Pancreas (tissue), 10 donors: Measurements from ENCODE around the gene SCYGR7. TPM values are rescaled to one million over a fixed set of nuclear protein-coding genes. Genes with fewer than 3 reads are reported as not detected.

Experiments used
- ATAC-seq, 4 donors: fragments of 200-7000 bp; cut with Tn5 transposase; one replicate each; pipeline versions ENCODE4 v1.8.0 to v1.9.1; 2020; ENCODE audit warnings: mild to moderate bottlenecking in 4 of 4, moderate library complexity in 4 of 4
- DNase-seq, 6 donors: peaks; one replicate each; pipeline ENCODE4 v3.0.0-alpha.2; 2020
- FAIRE-seq: peaks from 2 replicates; lab custom pipeline; 2012; peaks lifted over from hg19 to GRCh38; lab: Jason Lieb, UNC
- H3K27ac ChIP-seq, 4 donors: fragments of 200-600 bp; sonication (generic); 1 replicate in 3 of 4; 2 replicates in 1 of 4; pipeline versions ENCODE4 v1.5.0 to v1.8.0; 2020
- H3K27me3 ChIP-seq, 4 donors: fragments of 200-600 bp; one replicate each; pipeline ENCODE4 v1.8.0; 2021
- H3K36me3 ChIP-seq, 3 donors: fragments of 200-600 bp; sonication (generic) in 1 of 3; one replicate each; pipeline versions ENCODE4 v1.5.0 to v1.8.0; 2020 to 2021
- H3K4me1 ChIP-seq, 3 donors: fragments of 200-600 bp; one replicate each; pipeline ENCODE4 v1.8.0; 2021
- H3K4me3 ChIP-seq, 4 donors: fragments of 200-600 bp; sonication (generic) in 2 of 4; one replicate each; pipeline versions ENCODE4 v1.5.0 to v1.8.0; 2020 to 2021
- H3K9me3 ChIP-seq, 4 donors: fragments of 200-600 bp; one replicate each; pipeline ENCODE4 v1.8.0; 2021
- WGBS, 2 donors: extraction: QIAGEN DNeasy Blood & Tissue Kit; methylation state at CpG; one replicate each; pipeline ENCODE4 v1.1.7; 2013; 5-methylcytosine and 5-hydroxymethylcytosine counted together
- intact Hi-C, 3 donors: fragments of 100-400 bp; cut with DNase I; formaldehyde crosslinking; loops; one replicate each; pipeline versions ENCODE4 v1.11.1 to v1.14.2; 2022
- polyA plus RNA-seq, 2 donors: library from polyadenylated mRNA; stranded (reverse); fragments of 200-250 nt; gene quantifications; one replicate each; pipeline ENCODE4 v1.2.3, GENCODE V29; 2013
- total RNA-seq, 6 donors: library from RNA; stranded (reverse); fragmentation: NEBNext Ultra II Directional in 4 of 6; extraction: Animal tissue kit (Norgen Biotek cat#: 25700) in 4 of 6; gene quantifications; one replicate each; pipeline versions ENCODE4 v1.2.1 to v1.2.4, GENCODE V29; 2021 to 2023
- TF ChIP-seq, protein P1 (sequence below), 4 donors: fragments of 200-600 bp; sonication (generic) in 3 of 4; IDR thresholded peaks; one replicate each; pipeline versions ENCODE4 v1.5.0 to v1.8.0; 2021; ENCODE audit warnings: antibody characterized with exemption in 4 of 4
- donor health status: healthy with polysubstance abuse.
- donor health status: DM: no; HTN: no; CAD: no; lungs with moderate emphysema.
- donor health status: DM: no; HTN: no; CAD: no.
- donor health status: control.
- donor health status: control.
- donor health status: Bipolar disorder and iron deficiency.
- donor health status: DM: yes; HTN: yes; CAD: no.
- donor health status: DM: no; HTN: no; CAD: no.
- donor health status: DM: no; HTN: no; CAD: no.
- donor health status: DM: yes; HTN: yes; CAD: no.

Gene SCYGR7
- total and polyA plus RNA-seq, 8 donors = not detected

DNA sequence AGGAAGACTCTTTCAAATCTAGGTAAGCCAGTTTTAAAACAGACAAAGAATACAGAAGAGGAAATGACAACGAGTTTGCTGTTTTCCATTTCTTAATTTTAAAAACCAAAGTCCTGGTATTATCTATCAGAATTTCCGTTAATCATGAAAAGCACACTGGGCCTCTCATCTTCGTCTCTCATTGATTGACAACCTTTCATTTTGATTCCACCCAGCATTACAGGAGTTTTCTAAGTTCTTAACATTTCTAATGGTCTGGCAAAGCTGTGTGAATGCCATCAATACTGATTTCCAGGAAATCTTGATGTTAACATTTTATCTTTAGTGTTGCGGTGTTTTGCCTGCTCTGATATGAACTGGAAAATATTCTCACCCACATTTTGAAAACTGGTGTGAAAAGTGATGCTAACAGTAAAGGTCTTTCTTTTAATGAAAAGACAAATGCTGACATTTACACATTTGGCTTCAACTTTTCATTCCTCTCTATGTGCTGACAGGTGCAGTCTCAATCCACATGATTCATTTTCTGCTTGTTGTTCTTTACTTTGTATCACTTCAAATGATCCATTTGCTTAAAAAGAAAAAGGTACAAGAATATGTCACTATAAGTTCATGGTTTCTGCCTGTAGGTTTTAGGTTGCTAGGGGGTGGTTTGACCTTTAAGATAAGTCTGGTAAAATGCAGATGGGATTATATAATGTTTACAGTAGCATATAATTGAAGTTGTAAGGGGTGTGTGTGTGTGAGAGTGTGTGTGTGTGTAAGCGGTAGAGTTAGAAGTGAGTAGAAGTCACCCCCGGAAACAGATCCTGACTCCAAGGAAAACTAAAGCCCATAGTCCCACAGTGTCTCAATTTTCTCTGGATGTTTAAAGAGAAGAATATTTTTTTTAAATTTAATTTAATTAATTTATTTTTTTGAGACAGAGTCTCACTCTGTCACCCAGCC, 47.0 kb downstream of the SCYGR7 start:
- WGBS, 2 donors = 70 to 72% methylated on average over 6 of the region's 6 CpGs
- no peaks in the 10 kb centered on the region for H3K36me3 ChIP-seq
- H3K27ac ChIP-seq = no peak overlapping the region
- H3K4me1 ChIP-seq = no peaks in the 10 kb centered on the region
- no peak for DNase-seq
- intact Hi-C loops = no loop called here
- no peak overlapping the region for H3K4me3 ChIP-seq
- H3K9me3 ChIP-seq = no peaks in the 10 kb centered on the region
- H3K27me3 ChIP-seq = no peaks in the 10 kb centered on the region
- TF ChIP-seq, protein P1, sequence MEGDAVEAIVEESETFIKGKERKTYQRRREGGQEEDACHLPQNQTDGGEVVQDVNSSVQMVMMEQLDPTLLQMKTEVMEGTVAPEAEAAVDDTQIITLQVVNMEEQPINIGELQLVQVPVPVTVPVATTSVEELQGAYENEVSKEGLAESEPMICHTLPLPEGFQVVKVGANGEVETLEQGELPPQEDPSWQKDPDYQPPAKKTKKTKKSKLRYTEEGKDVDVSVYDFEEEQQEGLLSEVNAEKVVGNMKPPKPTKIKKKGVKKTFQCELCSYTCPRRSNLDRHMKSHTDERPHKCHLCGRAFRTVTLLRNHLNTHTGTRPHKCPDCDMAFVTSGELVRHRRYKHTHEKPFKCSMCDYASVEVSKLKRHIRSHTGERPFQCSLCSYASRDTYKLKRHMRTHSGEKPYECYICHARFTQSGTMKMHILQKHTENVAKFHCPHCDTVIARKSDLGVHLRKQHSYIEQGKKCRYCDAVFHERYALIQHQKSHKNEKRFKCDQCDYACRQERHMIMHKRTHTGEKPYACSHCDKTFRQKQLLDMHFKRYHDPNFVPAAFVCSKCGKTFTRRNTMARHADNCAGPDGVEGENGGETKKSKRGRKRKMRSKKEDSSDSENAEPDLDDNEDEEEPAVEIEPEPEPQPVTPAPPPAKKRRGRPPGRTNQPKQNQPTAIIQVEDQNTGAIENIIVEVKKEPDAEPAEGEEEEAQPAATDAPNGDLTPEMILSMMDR (IDR thresholded peaks at IDR 0.05) = no peak
- ATAC-seq = no peak
- no peak for FAIRE-seq

Other genes with a start within 250 kb of the SCYGR7 start
- not detected for gene SCYGR2, start 129.4 kb upstream of the SCYGR7 start, total RNA-seq
- gene SCYGR2, start 129.4 kb upstream of the SCYGR7 start, polyA plus RNA-seq = not detected
- not detected for gene SCYGR3, start 113.5 kb upstream of the SCYGR7 start, total RNA-seq
- not detected for gene SCYGR3, start 113.5 kb upstream of the SCYGR7 start, polyA plus RNA-seq
- not detected for gene SCYGR4, start 110.8 kb upstream of the SCYGR7 start, total RNA-seq
- gene SCYGR4, start 110.8 kb upstream of the SCYGR7 start, polyA plus RNA-seq = not detected
- not detected for gene SCYGR5, start 61.5 kb upstream of the SCYGR7 start, total RNA-seq
- not detected for gene SCYGR5, start 61.5 kb upstream of the SCYGR7 start, polyA plus RNA-seq
- gene SLC19A3, start 10.3 kb upstream of the SCYGR7 start, total RNA-seq = 1 to 10 TPM; 1.0 to 4.6 (median 3.0) TPM
- gene SLC19A3, start 10.3 kb upstream of the SCYGR7 start, polyA plus RNA-seq = 1 to 10 TPM; 2.3 to 7.1 TPM
- not detected for gene SCYGR6, start 3.6 kb upstream of the SCYGR7 start, total RNA-seq
- gene SCYGR6, start 3.6 kb upstream of the SCYGR7 start, polyA plus RNA-seq = not detected
- gene SCYGR8, start 17.6 kb downstream of the SCYGR7 start, total RNA-seq = not detected
- not detected for gene SCYGR8, start 17.6 kb downstream of the SCYGR7 start, polyA plus RNA-seq
- 1 to 10 TPM in 2 of 6 donors, under 1 TPM in 3, not detected in 1; 0.23 to 8.5 (median 0.67) TPM for gene CCL20, start 85.5 kb downstream of the SCYGR7 start, total RNA-seq
- 1 to 10 TPM in 1 of 2 donors, under 1 TPM in 1; 0.75 to 8.8 TPM for gene CCL20, start 85.5 kb downstream of the SCYGR7 start, polyA plus RNA-seq
- gene DAW1, start 143.3 kb downstream of the SCYGR7 start, total RNA-seq = under 1 TPM in 1 of 6 donors, not detected in 5; 0.25 TPM
- gene DAW1, start 143.3 kb downstream of the SCYGR7 start, polyA plus RNA-seq = not detected